K562 (cell line): ENCODE measurements around the gene ZBTB26. TPM values are rescaled to one million over a fixed set of nuclear protein-coding genes. Genes with fewer than 3 reads are reported as not detected.

Source experiments
- ARID1B ChIP-seq: fragments of 450-650 bp; IDR thresholded peaks from 2 replicates; pipeline ENCODE4 v1.6.1; 2016; ENCODE audit warnings: antibody characterized with exemption, mild to moderate bottlenecking, inconsistent platforms
- ATF1 ChIP-seq, 2 experiments: fragments of 450-650 bp in 1 of 2; IDR thresholded peaks; 2 replicates each; pipeline ENCODE4 v1.6.1; 2016; ENCODE audit warnings: missing compliant biosample characterization in 1 of 2, missing genetic modification characterization in 1 of 2
- CREB1 ChIP-seq, 2 experiments: sonication (generic) in 1 of 2; formaldehyde crosslinking in 1 of 2; IDR thresholded peaks; 2 replicates each; pipeline versions ENCODE4 v1.6.1 to v1.8.0; 2012 to 2022; ENCODE audit warnings: inconsistent platforms in 1 of 2, mild to moderate bottlenecking in 1 of 2, missing genetic modification reagents in 1 of 2, moderate library complexity in 1 of 2
- CTBP1 ChIP-seq: fragments of 450-650 bp; IDR thresholded peaks from 2 replicates; pipeline ENCODE4 v1.6.1; 2016; ENCODE audit warnings: borderline replicate concordance
- LEF1 ChIP-seq: fragments of 450-650 bp; IDR thresholded peaks from 2 replicates; pipeline ENCODE4 v1.6.1; 2016; ENCODE audit warnings: mild to moderate bottlenecking
- MCM2 ChIP-seq: fragments of 450-650 bp; IDR thresholded peaks from 2 replicates; pipeline ENCODE4 v1.6.1; 2017; ENCODE audit warnings: low read depth, mild to moderate bottlenecking
- MCM5 ChIP-seq: fragments of 450-650 bp; IDR thresholded peaks from 2 replicates; pipeline ENCODE4 v1.6.1; 2016; ENCODE audit warnings: low read depth
- MCM7 ChIP-seq, 2 experiments: fragments of 450-650 bp; IDR thresholded peaks; 2 replicates each; pipeline ENCODE4 v1.6.1; 2016 to 2018
- MEF2D ChIP-seq: conservative IDR thresholded peaks from 2 replicates; pipeline ENCODE4 v1.6.1; 2016; ENCODE audit warnings: low read depth, missing genetic modification characterization, missing compliant biosample characterization
- MTA3 ChIP-seq: fragments of 450-650 bp; formaldehyde crosslinking; IDR thresholded peaks from 2 replicates; pipeline ENCODE4 v1.6.1; 2017; ENCODE audit warnings: mild to moderate bottlenecking, borderline replicate concordance
- NR2F6 ChIP-seq: fragments of 450-650 bp; formaldehyde crosslinking; IDR thresholded peaks from 2 replicates; pipeline ENCODE4 v1.4.0; 2020; ENCODE audit warnings: mild to moderate bottlenecking
- PTTG1 ChIP-seq: fragments of 450-650 bp; IDR thresholded peaks from 2 replicates; pipeline ENCODE4 v1.6.1; 2016; ENCODE audit warnings: low read depth, mild to moderate bottlenecking, missing genetic modification characterization, missing compliant biosample characterization
- SIN3A ChIP-seq, 2 experiments: fragments of 150-350 bp in 1 of 2; IDR thresholded peaks; 2 replicates each; pipeline ENCODE4 v1.6.1; 2011 to 2016; ENCODE audit warnings: borderline replicate concordance in 2 of 2, low read depth in 2 of 2, low read length in 2 of 2, mild to moderate bottlenecking in 2 of 2, moderate library complexity in 2 of 2; ENCODE audit not compliant: control insufficient read depth in 1 of 2
- TCFL5 ChIP-seq: fragments of 250-450 bp; sonication (Bioruptor Pico); conservative IDR thresholded peaks from 2 replicates; pipeline ENCODE4 v1.6.1; 2021; ENCODE audit warnings: mild to moderate bottlenecking, moderate library complexity, matching md5 sums
- U2AF2 ChIP-seq: fragments of 200-400 bp; formaldehyde crosslinking; optimal IDR thresholded peaks from 2 replicates; pipeline ENCODE3; 2017; ENCODE audit warnings: low read depth, mild to moderate bottlenecking, low read length
- ZNF174 ChIP-seq: fragments of 250-450 bp; sonication (Bioruptor Pico); IDR thresholded peaks from 2 replicates; pipeline ENCODE4 v1.4.0; 2020; ENCODE audit warnings: mild to moderate bottlenecking
- ZNF239 ChIP-seq: fragments of 250-450 bp; sonication (Bioruptor Pico); IDR thresholded peaks from 2 replicates; pipeline ENCODE4 v1.4.0; 2020; ENCODE audit warnings: mild to moderate bottlenecking
- ZNF253 ChIP-seq: fragments of 250-450 bp; sonication (Bioruptor Pico); conservative IDR thresholded peaks from 2 replicates; pipeline ENCODE4 v1.6.1; 2021; ENCODE audit warnings: mild to moderate bottlenecking
- ZNF584 ChIP-seq: fragments of 200-800 bp; sonication (Bioruptor generic); IDR thresholded peaks from 2 replicates; pipeline ENCODE4 v1.6.1; 2016; ENCODE audit warnings: low read depth, mild to moderate bottlenecking, missing genetic modification characterization, missing compliant biosample characterization
- ZNF717 ChIP-seq: fragments of 250-450 bp; sonication (Bioruptor Pico); IDR thresholded peaks from 2 replicates; pipeline ENCODE4 v1.5.0; 2021
- ZNF830 ChIP-seq: fragments of 250-450 bp; sonication (Bioruptor Pico); IDR thresholded peaks from 2 replicates; pipeline ENCODE4 v1.5.0; 2021; ENCODE audit warnings: mild to moderate bottlenecking
- ZZZ3 ChIP-seq: fragments of 450-650 bp; IDR thresholded peaks from 2 replicates; pipeline ENCODE4 v1.6.1; 2016; ENCODE audit warnings: antibody characterized with exemption, mild to moderate bottlenecking, moderate library complexity
- polyA plus RNA-seq, 8 experiments: library from polyadenylated mRNA; depleted of rRNA in 4 of 8; stranded (reverse) in 5 of 8; unstranded in 3 of 8; fragments of >200 nt; fragmentation: Nextera tagmentation in 2 of 8; fragmentation: Illumina TruSeq in 1 of 8; extraction: Ambion mirVana in 2 of 8; extraction: Trizol in 1 of 8; gene quantifications; 2 replicates each; pipeline versions ENCODE4 v1.2.1 to v1.2.3, GENCODE V29; 2011 to 2014; ENCODE audit warnings: inconsistent platforms in 1 of 8, missing spikeins in 1 of 8
- total RNA-seq, 7 experiments: library from RNA; depleted of rRNA in 6 of 7; stranded (reverse); fragments of >200 nt in 6 of 7; fragmentation: Illumina TruSeq in 2 of 7; extraction: Trizol in 2 of 7; gene quantifications; 2 replicates each; pipeline versions ENCODE4 v1.2.1 to v1.2.3, GENCODE V29; 2011 to 2021; ENCODE audit warnings: low replicate concordance in 1 of 7
- TF ChIP-seq, protein P1 (sequence below): fragments of 450-650 bp; formaldehyde crosslinking; IDR thresholded peaks from 2 replicates; pipeline ENCODE4 v1.4.0; 2020; ENCODE audit warnings: mild to moderate bottlenecking, moderate library complexity
- TF ChIP-seq, protein P2 (sequence below): fragments of 250-450 bp; sonication (Bioruptor Pico); IDR thresholded peaks from 2 replicates; pipeline ENCODE4 v1.9.0; 2021; ENCODE audit warnings: mild to moderate bottlenecking, inconsistent platforms

The ZBTB26 gene
- total and polyA plus RNA-seq, 9 of the 15 experiments (the other 6 are each of a cell fraction or from before 2014, with no cell fraction given): 2.4 to 20.7 (median 5.0) TPM

DNA sequence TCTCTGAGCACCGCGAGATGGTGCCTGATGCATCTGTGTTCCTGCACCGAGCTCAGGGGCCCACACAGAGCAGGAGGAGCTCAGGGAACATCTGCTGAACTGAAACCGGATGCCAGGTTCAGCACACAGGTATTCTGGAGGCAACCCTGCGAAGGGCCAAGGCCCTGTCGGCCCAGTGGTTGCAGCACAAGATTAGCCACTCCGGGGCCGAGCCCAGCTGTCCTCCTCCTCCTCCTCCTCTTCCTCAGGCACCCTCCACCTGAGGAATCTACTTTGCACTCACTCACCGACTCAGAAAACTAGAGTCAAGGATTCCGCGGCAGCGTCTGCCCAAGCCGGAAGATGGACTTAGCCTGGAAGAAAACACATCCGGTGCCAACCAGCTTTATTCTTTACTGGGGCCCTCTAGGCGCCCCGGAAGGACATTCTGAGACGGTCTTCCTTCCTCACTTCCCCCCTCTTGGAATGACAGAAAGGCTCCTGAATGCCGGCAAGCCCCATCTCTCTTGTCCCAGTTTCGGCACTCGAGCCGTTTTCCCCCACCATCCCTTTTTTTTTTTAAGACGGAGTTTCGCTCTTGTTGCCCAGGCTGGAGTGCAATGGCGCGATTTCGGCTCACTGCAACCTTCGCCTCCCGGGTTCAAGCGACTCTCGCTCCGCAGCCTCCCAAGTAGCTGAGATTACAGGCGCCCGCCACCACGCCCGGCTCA lies 18.2 kb downstream of the ZBTB26 start, which contains the start of gene ZBTB6 (continued):
- 0 out of 2 replicates have a peak, but pooled peaks have one; percentile 18 for TF ChIP-seq LEF1
- TF ChIP-seq MTA3: peak; percentile 56; the same call in 1 of the 2 replicates
- no peak for TF ChIP-seq ATF1 (CRISPR knock-in tag; IDR thresholded peaks at IDR 0.05)
- TF ChIP-seq ATF1 (tag; IDR thresholded peaks at IDR 0.05): peak; percentile 52
- TF ChIP-seq SIN3A (IDR thresholded peaks at IDR 0.05; ENCODE audit: borderline replicate concordance in 2 of 2, control insufficient read depth in 1 of 2, low read depth in 2 of 2, low read length in 2 of 2): 0 out of 4 replicates have a peak, but pooled peaks of 1 of the 2 experiments have one; percentile 48
- TF ChIP-seq, protein P1, sequence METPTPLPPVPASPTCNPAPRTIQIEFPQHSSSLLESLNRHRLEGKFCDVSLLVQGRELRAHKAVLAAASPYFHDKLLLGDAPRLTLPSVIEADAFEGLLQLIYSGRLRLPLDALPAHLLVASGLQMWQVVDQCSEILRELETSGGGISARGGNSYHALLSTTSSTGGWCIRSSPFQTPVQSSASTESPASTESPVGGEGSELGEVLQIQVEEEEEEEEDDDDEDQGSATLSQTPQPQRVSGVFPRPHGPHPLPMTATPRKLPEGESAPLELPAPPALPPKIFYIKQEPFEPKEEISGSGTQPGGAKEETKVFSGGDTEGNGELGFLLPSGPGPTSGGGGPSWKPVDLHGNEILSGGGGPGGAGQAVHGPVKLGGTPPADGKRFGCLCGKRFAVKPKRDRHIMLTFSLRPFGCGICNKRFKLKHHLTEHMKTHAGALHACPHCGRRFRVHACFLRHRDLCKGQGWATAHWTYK (CRISPR knock-in tag): no peak
- TF ChIP-seq PTTG1: no peak
- TF ChIP-seq ZNF253: no peak
- TF ChIP-seq, protein P2, sequence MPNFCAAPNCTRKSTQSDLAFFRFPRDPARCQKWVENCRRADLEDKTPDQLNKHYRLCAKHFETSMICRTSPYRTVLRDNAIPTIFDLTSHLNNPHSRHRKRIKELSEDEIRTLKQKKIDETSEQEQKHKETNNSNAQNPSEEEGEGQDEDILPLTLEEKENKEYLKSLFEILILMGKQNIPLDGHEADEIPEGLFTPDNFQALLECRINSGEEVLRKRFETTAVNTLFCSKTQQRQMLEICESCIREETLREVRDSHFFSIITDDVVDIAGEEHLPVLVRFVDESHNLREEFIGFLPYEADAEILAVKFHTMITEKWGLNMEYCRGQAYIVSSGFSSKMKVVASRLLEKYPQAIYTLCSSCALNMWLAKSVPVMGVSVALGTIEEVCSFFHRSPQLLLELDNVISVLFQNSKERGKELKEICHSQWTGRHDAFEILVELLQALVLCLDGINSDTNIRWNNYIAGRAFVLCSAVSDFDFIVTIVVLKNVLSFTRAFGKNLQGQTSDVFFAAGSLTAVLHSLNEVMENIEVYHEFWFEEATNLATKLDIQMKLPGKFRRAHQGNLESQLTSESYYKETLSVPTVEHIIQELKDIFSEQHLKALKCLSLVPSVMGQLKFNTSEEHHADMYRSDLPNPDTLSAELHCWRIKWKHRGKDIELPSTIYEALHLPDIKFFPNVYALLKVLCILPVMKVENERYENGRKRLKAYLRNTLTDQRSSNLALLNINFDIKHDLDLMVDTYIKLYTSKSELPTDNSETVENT (CRISPR knock-in tag): no peak
- TF ChIP-seq ZZZ3: no peak; the same call in 1 of the 2 replicates
- TF ChIP-seq ZNF174 (CRISPR knock-in tag): no peak
- TF ChIP-seq MCM5: no peak
- TF ChIP-seq ZNF584 (CRISPR knock-in tag): no peak
- no peak; the same call in 1 of the 2 replicates for TF ChIP-seq CREB1 (IDR thresholded peaks at IDR 0.05)
- no peak for TF ChIP-seq CREB1 (CRISPR knock-in tag; IDR thresholded peaks at IDR 0.05)
- TF ChIP-seq ZNF717 (CRISPR knock-in tag): no peak
- TF ChIP-seq ARID1B: no peak
- peak; percentile 34; the same call in 1 of the 2 replicates for TF ChIP-seq CTBP1
- no peak for TF ChIP-seq MCM7 (IDR thresholded peaks at IDR 0.05)
- no peak for TF ChIP-seq TCFL5 (CRISPR knock-in tag)
- no peak for TF ChIP-seq ZNF830
- TF ChIP-seq MCM2: no peak
- TF ChIP-seq U2AF2: no peak
- TF ChIP-seq NR2F6 (CRISPR knock-in tag): no peak
- TF ChIP-seq ZNF239 (CRISPR knock-in tag): no peak
- TF ChIP-seq MEF2D (tag): no peak
